ENCODE results near the gene PRPS1. TPM values are rescaled to one million over a fixed set of nuclear protein-coding genes. Genes with fewer than 3 reads are reported as not detected.

PRPS1 gene
- total RNA-seq, 3 donors from 2014 or later (not counting 1 experiment from before 2014, with no cell fraction given), result 43.7 to 51.5 (median 49.3) TPM

GRCh38 chrX:107589243-107589642, 39.1 kb upstream of the PRPS1 start:
- WGBS (ENCODE audit: insufficient coverage), result 94% methylated on average over 3 of the region's 6 CpGs
- Mint-ChIP-seq H3K36me3 (no peaks in the 10 kb centered on the region), H3K27me3 (ENCODE audit: low read depth in 2 of 2) (peaks cover 0 to 17% of the 10 kb centered on the region in 2 donors), H3K27ac (no peak overlapping the region), H3K9me3 (no peaks in the 10 kb centered on the region), H3K4me1 (no peaks in the 10 kb centered on the region), H3K4me3 (no peak overlapping the region)
- no peaks in the 10 kb centered on the region for H3K36me3 ChIP-seq (ENCODE audit: control insufficient read depth, insufficient read depth, low read length)
- no peaks in the 10 kb centered on the region for H3K9me3 ChIP-seq (ENCODE audit: control insufficient read depth, insufficient read depth, low read length)
- H3K4me1 ChIP-seq (ENCODE audit: control insufficient read depth, insufficient read depth, low read length), result no peaks in the 10 kb centered on the region
- no peak for TF ChIP-seq CTCF (IDR thresholded peaks at IDR 0.05)
- H3K27me3 ChIP-seq (ENCODE audit: control insufficient read depth, insufficient read depth, low read length), result no peaks in the 10 kb centered on the region
- DNase-seq (no peak), ATAC-seq (no peak)
- no peak overlapping the region for H3K4me3 ChIP-seq (ENCODE audit: low read length)
- intact Hi-C loops (cut with micrococcal nuclease), result no loop called here
- H3K27ac ChIP-seq (ENCODE audit: low read length), result no peak overlapping the region

GRCh38 chrX:107596651-107597050, 31.7 kb upstream of the PRPS1 start:
- no peaks in the 10 kb centered on the region for H3K36me3 ChIP-seq (ENCODE audit: control insufficient read depth, insufficient read depth, low read length)
- intact Hi-C loops (cut with micrococcal nuclease), result no loop called here
- Mint-ChIP-seq H3K4me1 (no peaks in the 10 kb centered on the region), H3K27me3 (ENCODE audit: low read depth in 2 of 2) (no peaks in the 10 kb centered on the region), H3K4me3 (no peak overlapping the region), H3K27ac (no peak overlapping the region), H3K36me3 (no peaks in the 10 kb centered on the region), H3K9me3 (no peaks in the 10 kb centered on the region)
- no peak overlapping the region for H3K4me3 ChIP-seq (ENCODE audit: low read length)
- 58% methylated on average over 4 of the region's 4 CpGs for whole genome bisulfite sequencing (ENCODE audit: insufficient coverage)
- ATAC-seq (no peak), DNase-seq (no peak)
- H3K27me3 ChIP-seq (ENCODE audit: control insufficient read depth, insufficient read depth, low read length), result no peaks in the 10 kb centered on the region
- no peak overlapping the region for H3K27ac ChIP-seq (ENCODE audit: low read length)
- H3K4me1 ChIP-seq (ENCODE audit: control insufficient read depth, insufficient read depth, low read length), result no peaks in the 10 kb centered on the region
- no peak for TF ChIP-seq CTCF (IDR thresholded peaks at IDR 0.05)
- no peaks in the 10 kb centered on the region for H3K9me3 ChIP-seq (ENCODE audit: control insufficient read depth, insufficient read depth, low read length)

GRCh38 chrX:107597264-107597663, 31.0 kb upstream of the PRPS1 start:
- no peaks in the 10 kb centered on the region for H3K9me3 Mint-ChIP-seq
- H3K36me3 Mint-ChIP-seq, result no peaks in the 10 kb centered on the region
- no peak overlapping the region for H3K4me3 Mint-ChIP-seq
- no peaks in the 10 kb centered on the region for H3K27me3 ChIP-seq (ENCODE audit: control insufficient read depth, insufficient read depth, low read length)
- no peak overlapping the region for H3K27ac Mint-ChIP-seq
- H3K27ac ChIP-seq (ENCODE audit: low read length), result no peak overlapping the region
- no peaks in the 10 kb centered on the region for H3K36me3 ChIP-seq (ENCODE audit: control insufficient read depth, insufficient read depth, low read length)
- DNase-seq (no peak), ATAC-seq (no peak)
- H3K4me1 ChIP-seq (ENCODE audit: control insufficient read depth, insufficient read depth, low read length), result no peaks in the 10 kb centered on the region
- intact Hi-C loops (cut with micrococcal nuclease), result no loop called here
- no peak overlapping the region for H3K4me3 ChIP-seq (ENCODE audit: low read length)
- WGBS (ENCODE audit: insufficient coverage), result 94% methylated on average over 13 of the region's 13 CpGs
- no peaks in the 10 kb centered on the region for H3K27me3 Mint-ChIP-seq (ENCODE audit: low read depth in 2 of 2)
- no peak for TF ChIP-seq CTCF (IDR thresholded peaks at IDR 0.05)
- no peaks in the 10 kb centered on the region for H3K9me3 ChIP-seq (ENCODE audit: control insufficient read depth, insufficient read depth, low read length)
- H3K4me1 Mint-ChIP-seq, result no peaks in the 10 kb centered on the region

- Histone ChIP-seq H3K9me3 (ENCODE audit: control insufficient read depth, insufficient read depth, low read length) (no peaks in the 10 kb centered on the region), H3K27ac (ENCODE audit: low read length) (no peak overlapping the region), H3K27me3 (ENCODE audit: control insufficient read depth, insufficient read depth, low read length) (no peaks in the 10 kb centered on the region), H3K4me3 (ENCODE audit: low read length) (no peak overlapping the region), H3K4me1 (ENCODE audit: control insufficient read depth, insufficient read depth, low read length) (no peaks in the 10 kb centered on the region), H3K36me3 (ENCODE audit: control insufficient read depth, insufficient read depth, low read length) (no peaks in the 10 kb centered on the region)
- no peaks in the 10 kb centered on the region for H3K36me3 Mint-ChIP-seq
- intact Hi-C loops (cut with micrococcal nuclease), result no loop called here
- no peak overlapping the region for H3K4me3 Mint-ChIP-seq
- H3K4me1 Mint-ChIP-seq, result no peaks in the 10 kb centered on the region
- H3K9me3 Mint-ChIP-seq, result no peaks in the 10 kb centered on the region
- ATAC-seq (no peak), DNase-seq (no peak)
- no peaks in the 10 kb centered on the region for H3K27me3 Mint-ChIP-seq (ENCODE audit: low read depth in 2 of 2)
- no peak for TF ChIP-seq CTCF (IDR thresholded peaks at IDR 0.05)
- WGBS (ENCODE audit: insufficient coverage), result 97% methylated on average over 9 of the region's 10 CpGs
- H3K27ac Mint-ChIP-seq, result no peak overlapping the region
These were observed 30.5 kb upstream of the PRPS1 start for GRCh38 chrX:107597791-107598190.
